T-helper 2 cell (primary cell): ENCODE measurements around the gene GRM8.
"Not testable (repeated sequence)": the region's sequence is repeated elsewhere in the genome, so short reads cannot be mapped to it uniquely, and the experiment has no call there.

Experiments used
- DNase-seq, 5 experiments: peaks; one replicate each; pipeline versions ENCODE4 v3.0.0 to v3.0.0-alpha.2; 2012 to 2022

The GRM8 gene

GRCh38 chr7:126907657-126908056 lies 345.1 kb downstream of the GRM8 start:
- not testable (repeated sequence) for DNase-seq

- not testable (repeated sequence) for DNase-seq
Observed at GRCh38 chr7:126905255-126905654, 347.5 kb downstream of the GRM8 start.

GRCh38 chr7:126901041-126901765 lies 351.5 kb downstream of the GRM8 start:
- DNase-seq: not testable (repeated sequence)

- not testable (repeated sequence) for DNase-seq
Observed at GRCh38 chr7:126887980-126888379, 364.8 kb downstream of the GRM8 start.

GRCh38 chr7:126887560-126887959 lies 365.2 kb downstream of the GRM8 start:
- DNase-seq: not testable (repeated sequence)

GRCh38 chr7:126882730-126883129 lies 370.0 kb downstream of the GRM8 start:
- DNase-seq: not testable (repeated sequence)

- DNase-seq: not testable (repeated sequence)
Observed at GRCh38 chr7:126881908-126882307, 370.8 kb downstream of the GRM8 start.

GRCh38 chr7:126881315-126881714 lies 371.4 kb downstream of the GRM8 start:
- DNase-seq: no peak

GRCh38 chr7:126876536-126876935 lies 376.2 kb downstream of the GRM8 start:
- DNase-seq: not testable (repeated sequence)

- peak in 1 of 5 experiments; percentile 2 for DNase-seq
Observed at GRCh38 chr7:126856691-126857291, 395.9 kb downstream of the GRM8 start.

- no peak for DNase-seq
Observed at GRCh38 chr7:126845331-126845730, 407.4 kb downstream of the GRM8 start.

- DNase-seq: no peak
Observed at GRCh38 chr7:126843883-126844282, 408.9 kb downstream of the GRM8 start.

- DNase-seq: no peak
Observed at GRCh38 chr7:126843336-126843735, 409.4 kb downstream of the GRM8 start.

GRCh38 chr7:126842451-126842850 lies 410.3 kb downstream of the GRM8 start:
- no peak for DNase-seq

- DNase-seq: no peak
Observed at GRCh38 chr7:126840869-126841268, 411.9 kb downstream of the GRM8 start.

GRCh38 chr7:126839624-126840023 lies 413.1 kb downstream of the GRM8 start:
- no peak for DNase-seq

GRCh38 chr7:126838194-126838593 lies 414.5 kb downstream of the GRM8 start:
- DNase-seq: no peak

GRCh38 chr7:126831241-126831640 lies 421.5 kb downstream of the GRM8 start:
- DNase-seq: not testable (repeated sequence)

- DNase-seq: no peak
Observed at GRCh38 chr7:126820925-126821324, 431.8 kb downstream of the GRM8 start.

GRCh38 chr7:126819197-126819484 lies 433.6 kb downstream of the GRM8 start:
- DNase-seq: no peak

- DNase-seq: no peak
Observed at GRCh38 chr7:126818393-126819196, 434.1 kb downstream of the GRM8 start.

- DNase-seq: no peak
Observed at GRCh38 chr7:126809188-126809587, 443.6 kb downstream of the GRM8 start.

- no peak for DNase-seq
Observed at GRCh38 chr7:126806614-126807013, 446.1 kb downstream of the GRM8 start.

- no peak for DNase-seq
Observed at GRCh38 chr7:126805351-126805750, 447.4 kb downstream of the GRM8 start.
